DND-41 (cell line): ENCODE measurements around the gene MAD2L1BP.

Source experiments
- CTCF ChIP-seq: IDR thresholded peaks from 2 replicates; pipeline ENCODE4 v1.5.1; 2012; ENCODE audit warnings: borderline replicate concordance, low read length, moderate library complexity, mild to moderate bottlenecking; ENCODE audit not compliant: poor library complexity, severe bottlenecking; ENCODE audit errors: extremely low read depth
- EZH2 ChIP-seq: IDR thresholded peaks from 3 replicates; pipeline ENCODE4 v1.6.1; 2012; ENCODE audit warnings: borderline replicate concordance, low read depth, mild to moderate bottlenecking, moderate library complexity, low read length, inconsistent platforms; ENCODE audit not compliant: severe bottlenecking

GRCh38 chr6:43630980-43631619, 4.5 kb upstream of the MAD2L1BP start:
- TF ChIP-seq CTCF (no peak), EZH2 (no peak)
